OCI-LY1 (cell line): ENCODE results near the gene PLAC9.

Experiments
- H2AFZ ChIP-seq: fragments of 200-600 bp; sonication (generic), shearing (Covaris generic); 2 replicates; pipeline ENCODE4 v1.6.0; 2014; ENCODE audit warnings: antibody characterized with exemption, mild to moderate bottlenecking, low read length
- H3F3A ChIP-seq: fragments of 200-600 bp; sonication (generic), shearing (Covaris generic); 2 replicates; pipeline ENCODE4 v1.6.0; 2014; ENCODE audit warnings: mild to moderate bottlenecking, antibody characterized with exemption, low read length, moderate library complexity; ENCODE audit not compliant: insufficient read depth
- H3K27ac ChIP-seq: fragments of 200-600 bp; sonication (generic); 2 replicates; pipeline ENCODE4 v1.5.1; 2014; ENCODE audit warnings: low read length, mixed run types, mild to moderate bottlenecking, low read depth; ENCODE audit not compliant: poor library complexity, severe bottlenecking
- H3K27me3 ChIP-seq: fragments of 200-600 bp; sonication (generic); 2 replicates; pipeline ENCODE4 v1.6.0; 2014; ENCODE audit warnings: antibody characterized with exemption, mild to moderate bottlenecking, low read length, moderate library complexity; ENCODE audit not compliant: insufficient read depth
- H3K36me3 ChIP-seq: fragments of 200-600 bp; sonication (generic); 2 replicates; pipeline ENCODE4 v1.6.1; 2014; ENCODE audit warnings: mild to moderate bottlenecking, antibody characterized with exemption, low read length, moderate library complexity, mixed read lengths; ENCODE audit not compliant: insufficient read depth
- H3K4me1 ChIP-seq: fragments of 200-600 bp; sonication (generic); 2 replicates; pipeline ENCODE4 v1.5.1; 2014; ENCODE audit warnings: mild to moderate bottlenecking, low read length, moderate library complexity; ENCODE audit not compliant: insufficient read depth, severe bottlenecking
- H3K4me2 ChIP-seq: fragments of 200-600 bp; sonication (generic), shearing (Covaris generic); 2 replicates; pipeline ENCODE4 v1.6.1; 2014; ENCODE audit warnings: low read length
- H3K4me3 ChIP-seq: fragments of 200-600 bp; sonication (generic); 2 replicates; pipeline ENCODE4 v1.5.1; 2014; ENCODE audit warnings: low read length, low read depth, mild to moderate bottlenecking, mixed read lengths; ENCODE audit not compliant: poor library complexity, severe bottlenecking
- H3K79me2 ChIP-seq: fragments of 200-600 bp; shearing (Covaris generic); 2 replicates; pipeline ENCODE4 v1.6.1; 2016; ENCODE audit warnings: mixed run types, low read length, mixed read lengths; ENCODE audit not compliant: insufficient read depth
- H3K9ac ChIP-seq: fragments of 200-600 bp; sonication (generic), shearing (Covaris generic); 2 replicates; pipeline ENCODE4 v1.6.1; 2014; ENCODE audit warnings: mild to moderate bottlenecking, low read length, mixed read lengths
- H3K9me2 ChIP-seq: fragments of 200-600 bp; sonication (generic), shearing (Covaris generic); 2 replicates; pipeline ENCODE4 v1.6.1; 2014; ENCODE audit warnings: low read depth, mild to moderate bottlenecking, low read length, mixed read lengths
- H3K9me3 ChIP-seq: fragments of 200-600 bp; shearing (Covaris generic); 2 replicates; pipeline ENCODE4 v1.6.1; 2014; ENCODE audit warnings: low read length, mixed read lengths
- H4K20me1 ChIP-seq: fragments of 200-600 bp; sonication (generic), shearing (Covaris generic); 2 replicates; pipeline ENCODE4 v1.6.0; 2016; ENCODE audit warnings: mild to moderate bottlenecking, low read length; ENCODE audit not compliant: insufficient read depth
- CTCF ChIP-seq: fragments of 200-600 bp; sonication (generic), shearing (Covaris generic); IDR thresholded peaks from 2 replicates; pipeline ENCODE4 v1.5.1; 2017; ENCODE audit warnings: mild to moderate bottlenecking, antibody characterized with exemption, low read length, moderate library complexity, mixed read lengths
- EZH2 ChIP-seq: fragments of 200-600 bp; sonication (generic), shearing (Covaris generic); IDR thresholded peaks from 2 replicates; pipeline ENCODE4 v1.8.0; 2017; ENCODE audit warnings: borderline replicate concordance, mixed run types, mild to moderate bottlenecking, antibody characterized with exemption, low read length, moderate library complexity, mixed read lengths

Gene PLAC9

GRCh38 chr10:80158598-80159127 lies 26.1 kb downstream of the PLAC9 start:
- Histone ChIP-seq H2AFZ (no peak overlapping the region), H3K27ac (no peak overlapping the region), H4K20me1 (no peaks in the 10 kb centered on the region), H3K36me3 (peaks cover 91% of the 10 kb centered on the region), H3K9ac (no peak overlapping the region), H3K79me2 (no peaks in the 10 kb centered on the region), H3F3A (no peaks in the 10 kb centered on the region), H3K4me3 (no peak overlapping the region), H3K4me1 (no peaks in the 10 kb centered on the region), H3K9me2 (no peaks in the 10 kb centered on the region), H3K9me3 (no peaks in the 10 kb centered on the region), H3K4me2 (no peak overlapping the region), H3K27me3 (no peaks in the 10 kb centered on the region)
- TF ChIP-seq EZH2 (no peak), CTCF (no peak)

- Histone ChIP-seq H3K4me1 (no peaks in the 10 kb centered on the region), H3K36me3 (peaks cover 93% of the 10 kb centered on the region), H3K9me2 (no peaks in the 10 kb centered on the region), H3K27me3 (no peaks in the 10 kb centered on the region), H3K4me3 (no peak overlapping the region), H3K27ac (no peak overlapping the region), H3K9me3 (no peaks in the 10 kb centered on the region), H3F3A (no peaks in the 10 kb centered on the region), H3K4me2 (no peak overlapping the region), H3K9ac (no peak overlapping the region), H2AFZ (no peak overlapping the region), H3K79me2 (no peaks in the 10 kb centered on the region), H4K20me1 (no peaks in the 10 kb centered on the region)
- no peak for TF ChIP-seq EZH2
- no peak for TF ChIP-seq CTCF
These were observed 26.8 kb downstream of the PLAC9 start for GRCh38 chr10:80159166-80159873.

GRCh38 chr10:80160361-80161320 lies 28.1 kb downstream of the PLAC9 start:
- H3K36me3 ChIP-seq, result peaks cover 91% of the 10 kb centered on the region
- no peaks in the 10 kb centered on the region for H3K9me2 ChIP-seq
- H3F3A ChIP-seq, result no peaks in the 10 kb centered on the region
- no peak overlapping the region for H3K27ac ChIP-seq
- no peak overlapping the region for H3K4me2 ChIP-seq
- no peaks in the 10 kb centered on the region for H3K9me3 ChIP-seq
- no peaks in the 10 kb centered on the region for H3K79me2 ChIP-seq
- H3K4me1 ChIP-seq, result no peaks in the 10 kb centered on the region
- no peak overlapping the region for H2AFZ ChIP-seq
- H4K20me1 ChIP-seq, result no peaks in the 10 kb centered on the region
- H3K27me3 ChIP-seq, result no peaks in the 10 kb centered on the region
- no peak overlapping the region for H3K4me3 ChIP-seq
- no peak overlapping the region for H3K9ac ChIP-seq
- TF ChIP-seq CTCF (no peak), EZH2 (no peak)
